Activated CD4-positive, alpha-beta T cell treated with anti-CD3 and anti-CD28 coated beads for 1 hour (primary cell): ENCODE data around the gene SP7.
"Not testable (repeated sequence)": the region's sequence is repeated elsewhere in the genome, so short reads cannot be mapped to it uniquely, and the experiment has no call there.

Source experiments
- DNase-seq: peaks from one replicate; pipeline ENCODE4 v3.0.0-alpha.2; 2020

Gene SP7

GRCh38 chr12:53345486-53346188 lies 9.5 kb upstream of the SP7 start:
- DNase-seq = no peak

- peak; percentile 50 for DNase-seq
These were observed 8.8 kb upstream of the SP7 start for GRCh38 chr12:53344824-53345485.

DNA sequence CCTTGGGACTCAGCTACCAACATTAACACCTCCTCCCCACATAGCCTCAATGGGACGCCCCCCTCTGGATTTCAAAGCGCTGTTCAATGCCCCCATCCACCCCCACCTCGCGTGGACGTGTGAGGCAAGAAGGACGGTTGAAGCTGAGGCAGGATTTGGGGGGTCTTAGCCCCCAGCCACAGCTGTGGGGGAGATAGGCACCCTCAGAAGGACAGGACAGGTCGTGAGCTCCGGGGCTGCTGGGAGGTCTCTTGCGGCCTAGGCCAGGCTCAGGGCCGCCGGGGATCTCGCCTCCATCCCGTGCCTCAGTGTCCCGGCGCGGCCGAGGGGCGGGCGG lies 8.3 kb upstream of the SP7 start:
- no peak for DNase-seq

GRCh38 chr12:53343969-53344368 lies 7.8 kb upstream of the SP7 start:
- DNase-seq = no peak

GRCh38 chr12:53343449-53343848 lies 7.3 kb upstream of the SP7 start:
- no peak for DNase-seq

DNA sequence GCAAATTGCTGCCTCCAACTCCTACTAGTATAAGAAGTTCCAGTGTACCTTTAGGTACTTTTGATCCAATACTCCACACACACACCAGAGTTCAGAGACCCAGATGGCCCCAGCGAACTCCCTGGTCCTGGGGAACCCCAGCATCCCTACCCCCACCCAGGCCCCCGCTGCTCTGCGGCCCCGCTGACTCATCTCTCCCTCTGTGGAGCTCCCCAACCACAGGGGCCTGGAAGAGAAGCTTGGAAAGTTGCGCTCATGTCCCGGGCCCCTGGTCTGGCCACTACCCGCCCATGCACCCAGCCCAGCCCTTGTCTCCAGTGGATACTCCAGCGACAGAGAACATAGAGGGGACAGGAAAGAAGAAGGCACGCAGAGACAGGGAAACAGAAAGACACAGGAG lies 4.2 kb upstream of the SP7 start:
- DNase-seq = no peak

DNA sequence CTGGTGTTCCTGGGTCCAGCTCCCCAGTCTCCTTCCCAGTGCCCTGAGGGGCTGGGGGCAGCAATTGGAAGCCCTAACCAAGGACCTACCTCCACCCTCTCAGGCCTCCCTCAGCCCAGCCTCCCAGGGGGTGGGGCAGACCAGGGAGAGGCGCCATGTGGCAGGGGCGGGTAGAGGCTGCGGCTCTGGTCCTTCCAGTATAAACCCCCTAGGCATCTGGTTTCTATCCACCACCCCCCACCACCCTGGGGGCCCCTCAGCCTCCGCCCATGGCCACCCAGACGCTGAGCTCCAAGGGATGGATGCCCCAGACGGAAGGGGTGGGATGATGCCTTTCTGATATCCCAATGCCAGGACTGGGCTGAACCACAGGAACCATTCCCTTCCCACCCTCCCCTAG lies 2.8 kb upstream of the SP7 start:
- no peak for DNase-seq

DNA sequence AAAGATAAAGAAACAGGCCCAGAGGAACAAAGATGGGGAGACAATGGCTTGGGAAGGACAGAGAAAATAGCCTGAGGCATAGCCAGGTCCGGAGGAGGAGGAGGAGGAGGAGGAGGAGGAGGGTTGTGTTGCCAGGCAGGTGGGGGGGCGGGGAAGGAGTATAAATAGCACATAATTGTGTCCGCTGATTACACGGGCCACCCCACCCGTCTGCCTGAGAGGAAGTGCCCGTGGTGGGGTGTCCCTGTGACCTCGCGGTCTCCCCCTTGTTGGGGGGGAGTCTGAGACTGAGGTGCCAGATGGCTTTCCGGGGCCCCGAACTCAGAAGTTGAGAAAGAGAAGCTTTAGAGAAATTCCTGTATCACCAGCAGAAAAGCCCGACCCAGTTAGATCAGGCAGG lies 1.9 kb upstream of the SP7 start:
- DNase-seq = no peak

GRCh38 chr12:53334822-53335221 lies 1.3 kb downstream of the SP7 start:
- no peak for DNase-seq

- DNase-seq = no peak
These were observed 2.3 kb downstream of the SP7 start for GRCh38 chr12:53333845-53334244.

DNA sequence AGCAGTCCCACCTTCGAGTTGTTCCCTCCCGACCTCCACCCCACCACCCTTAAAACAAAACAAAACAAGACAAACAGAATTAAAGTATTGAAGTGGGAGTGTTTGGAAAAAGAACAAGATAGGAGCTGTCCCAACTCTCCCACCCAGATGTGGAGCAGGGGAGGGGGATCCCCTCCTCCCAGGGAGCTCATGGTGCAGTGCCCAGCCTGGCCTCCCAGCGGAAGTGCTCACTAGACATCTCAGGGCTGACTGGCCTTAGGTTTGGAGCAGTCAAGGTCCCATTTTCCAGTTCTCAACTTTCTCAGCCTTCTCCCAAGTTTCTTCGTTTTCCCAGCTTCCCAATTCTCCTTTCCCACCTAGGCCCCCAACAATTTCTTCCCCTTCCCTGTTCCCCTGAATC lies 2.9 kb downstream of the SP7 start:
- DNase-seq = no peak

- DNase-seq = no peak
These were observed 3.4 kb downstream of the SP7 start for GRCh38 chr12:53332744-53333143.

DNA sequence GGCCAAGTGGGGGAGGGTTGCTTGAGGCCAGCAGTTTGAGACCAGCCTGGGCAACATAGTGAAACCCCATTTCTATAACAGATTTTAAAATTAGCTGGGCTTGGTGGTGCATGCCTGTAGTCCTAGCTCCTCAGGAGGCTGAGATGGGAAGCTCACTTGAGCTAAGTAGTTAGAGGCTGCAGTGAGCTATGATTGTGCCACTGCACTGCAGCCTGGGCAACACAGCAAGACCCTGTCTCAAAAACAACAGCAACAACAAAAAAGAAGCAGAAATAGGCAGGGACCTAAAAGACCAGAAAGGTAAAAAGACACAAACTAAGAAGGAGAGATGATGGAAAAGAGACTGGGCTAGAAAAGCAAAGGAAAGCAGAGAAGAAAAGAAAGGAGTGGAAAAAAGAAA lies 3.8 kb downstream of the SP7 start:
- not testable (repeated sequence) for DNase-seq

DNA sequence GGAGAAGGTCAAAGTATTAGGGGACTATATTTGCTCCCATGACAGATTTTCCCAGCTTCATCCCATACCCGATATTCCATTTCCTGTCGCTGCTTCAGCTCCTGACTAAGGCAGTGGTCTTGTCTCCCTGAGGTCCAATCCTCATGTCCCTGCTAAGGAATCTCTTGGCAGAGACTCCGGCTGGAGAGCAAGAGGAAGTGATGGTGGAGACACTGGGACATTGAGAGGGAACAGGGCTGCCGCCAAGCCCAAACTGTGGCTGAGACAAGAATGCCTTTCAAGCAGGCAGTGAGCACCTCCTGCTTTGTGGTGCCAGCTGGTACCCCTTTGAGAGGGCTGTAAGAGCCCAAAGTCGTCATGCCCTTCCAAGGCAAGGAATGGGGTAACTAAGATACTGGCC lies 5.5 kb downstream of the SP7 start:
- DNase-seq = no peak

DNA sequence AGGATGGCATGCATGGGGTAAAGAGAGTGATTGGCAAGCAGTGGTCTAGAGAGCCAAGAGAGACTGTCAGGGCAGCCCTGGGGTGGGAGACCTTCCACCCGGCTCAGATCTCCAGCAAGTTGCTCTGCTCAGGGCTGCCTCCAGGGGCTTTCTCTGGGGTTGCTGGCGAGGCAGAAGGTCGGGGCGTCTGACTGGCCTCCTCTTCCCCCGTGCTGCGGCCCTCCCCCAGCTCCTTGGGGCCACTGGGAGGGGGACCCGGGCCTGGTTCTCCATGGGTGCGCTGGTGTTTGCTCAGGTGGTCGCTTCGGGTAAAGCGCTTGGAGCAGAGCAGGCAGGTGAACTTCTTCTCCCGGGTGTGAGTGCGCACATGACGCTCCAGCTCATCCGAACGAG lies 8.1 kb downstream of the SP7 start:
- DNase-seq = no peak

DNA sequence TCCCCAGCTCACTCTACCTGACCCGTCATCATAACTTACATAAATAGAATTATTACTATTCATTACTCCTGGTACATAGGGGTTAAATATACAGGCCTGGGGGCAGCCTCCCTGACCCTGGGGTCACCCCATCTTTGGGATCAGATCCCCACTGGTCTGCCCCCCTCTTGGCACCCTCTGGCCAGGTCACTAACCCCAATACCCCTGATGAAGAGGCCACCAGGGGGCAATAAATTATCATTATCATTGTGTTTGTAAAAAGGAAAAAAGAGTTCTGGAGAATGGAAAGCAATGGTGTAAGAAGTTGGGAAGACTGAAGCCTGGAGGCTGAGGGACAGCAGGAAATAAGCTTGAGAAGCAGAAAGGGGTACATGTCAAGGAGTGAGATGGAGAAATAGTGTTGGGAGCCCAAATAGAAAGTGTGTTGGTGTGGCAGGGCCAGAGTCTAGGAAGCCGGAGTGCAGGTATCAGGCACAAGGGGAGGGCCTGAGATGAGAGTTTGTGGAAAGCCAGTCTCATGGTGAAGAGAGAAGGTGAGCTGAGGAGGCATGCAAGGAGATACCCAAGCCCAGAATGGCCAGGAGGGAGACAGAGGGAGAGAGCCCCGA lies 8.6 kb downstream of the SP7 start:
- DNase-seq = no peak

DNA sequence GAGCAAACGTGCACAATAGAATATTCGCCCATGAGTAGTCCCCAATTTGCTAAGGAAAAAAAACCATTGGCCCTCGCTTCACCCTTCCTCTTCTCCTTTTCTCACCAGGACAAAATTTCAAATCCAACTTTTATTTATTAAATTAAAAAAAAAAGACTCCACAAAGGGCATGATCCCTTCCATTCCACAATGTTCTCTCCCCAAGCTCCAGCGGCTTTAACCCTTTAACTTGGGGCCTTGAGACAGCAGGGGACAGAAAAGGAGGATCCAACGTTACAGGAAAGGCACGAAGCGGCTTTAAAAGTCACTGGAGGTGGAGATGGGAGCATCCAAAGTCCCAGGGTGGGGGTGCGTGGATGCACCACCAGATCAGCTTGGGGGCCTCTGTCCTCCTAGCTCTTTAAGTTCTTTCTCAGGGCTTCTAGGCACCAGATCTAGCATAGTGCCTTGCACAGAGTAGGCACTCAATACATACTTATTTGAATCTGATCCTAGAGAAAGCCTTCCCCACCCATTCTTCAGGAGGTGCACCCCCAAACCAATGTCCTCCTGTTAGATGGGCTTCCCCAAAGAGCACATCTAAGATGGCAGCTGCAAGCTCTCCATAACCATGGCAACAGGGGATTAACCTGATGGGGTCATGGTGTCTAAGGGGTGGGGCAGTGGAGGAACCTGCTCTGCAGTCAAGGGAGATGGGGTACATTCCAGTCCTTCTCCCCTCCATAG lies 9.5 kb downstream of the SP7 start:
- DNase-seq = no peak

- no peak for DNase-seq
These were observed 10.6 kb downstream of the SP7 start for GRCh38 chr12:53325511-53326061.

DNA sequence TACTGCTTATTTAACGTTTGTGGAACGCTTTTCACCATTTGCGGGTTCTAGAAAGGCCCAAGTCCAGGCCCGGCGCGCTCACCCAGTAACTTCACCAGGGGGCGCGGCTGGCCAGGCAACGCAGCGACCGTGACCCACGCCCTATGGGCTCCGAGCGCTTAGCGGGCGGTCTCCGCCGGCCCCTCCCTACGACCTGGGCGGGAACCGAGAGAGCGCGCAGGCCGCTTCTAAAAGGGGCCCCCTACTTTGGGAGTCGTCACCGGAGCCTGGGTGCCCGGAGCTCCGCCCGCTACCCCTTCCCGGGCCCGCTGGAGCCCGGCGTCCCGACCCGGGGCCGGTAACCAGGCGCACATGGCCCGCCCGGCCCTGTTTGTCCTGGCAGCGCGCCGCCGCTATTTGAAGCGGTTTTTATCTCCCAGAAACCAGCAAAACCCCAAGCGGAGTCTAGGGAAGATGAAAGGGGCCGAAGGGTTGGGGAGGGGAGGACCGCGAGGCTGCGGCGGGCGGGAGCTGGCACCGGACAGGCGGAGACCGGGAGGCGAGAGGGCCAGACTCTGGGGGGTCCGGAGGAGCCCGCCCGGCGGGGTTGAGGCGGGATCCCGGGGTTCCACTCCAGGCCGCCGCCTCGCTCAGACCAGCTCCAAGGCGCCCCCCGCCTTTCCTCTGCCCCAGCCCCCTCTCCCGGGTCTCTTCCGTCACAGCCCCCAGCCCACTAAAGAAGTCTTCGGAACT lies 11.2 kb downstream of the SP7 start:
- peak; percentile 73 for DNase-seq

DNA sequence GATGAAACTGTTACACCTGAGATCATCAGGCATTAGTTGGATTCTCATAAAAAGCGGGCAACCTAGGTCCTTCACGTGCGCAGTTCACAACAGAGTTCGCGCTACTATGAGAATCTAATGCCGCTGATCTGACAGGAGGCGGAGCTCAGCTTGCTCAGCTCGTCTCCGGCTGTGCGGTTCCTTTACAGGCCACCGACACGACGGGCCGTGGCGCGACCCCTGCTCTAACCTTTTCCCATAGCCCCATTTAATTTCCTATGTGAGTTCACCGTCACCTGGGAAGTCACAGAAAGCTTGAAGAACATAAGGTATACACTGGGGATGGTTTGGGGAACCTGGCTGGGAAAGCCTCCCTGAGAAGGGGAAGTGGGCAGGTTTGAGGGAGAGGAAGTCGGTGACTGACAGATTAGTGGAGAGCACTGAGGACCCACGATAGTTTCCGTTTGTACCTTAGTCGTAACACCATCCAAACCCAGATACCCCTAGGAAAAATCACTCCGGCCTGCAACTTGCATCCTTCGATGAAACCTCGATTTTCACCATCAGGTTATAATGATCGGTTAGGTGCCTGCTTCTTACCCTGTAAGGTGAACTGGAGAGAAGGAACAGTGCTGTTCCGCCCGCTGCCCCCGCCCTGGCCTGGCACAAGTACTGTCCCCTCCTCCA lies 11.9 kb downstream of the SP7 start:
- DNase-seq = peak; percentile 44

DNA sequence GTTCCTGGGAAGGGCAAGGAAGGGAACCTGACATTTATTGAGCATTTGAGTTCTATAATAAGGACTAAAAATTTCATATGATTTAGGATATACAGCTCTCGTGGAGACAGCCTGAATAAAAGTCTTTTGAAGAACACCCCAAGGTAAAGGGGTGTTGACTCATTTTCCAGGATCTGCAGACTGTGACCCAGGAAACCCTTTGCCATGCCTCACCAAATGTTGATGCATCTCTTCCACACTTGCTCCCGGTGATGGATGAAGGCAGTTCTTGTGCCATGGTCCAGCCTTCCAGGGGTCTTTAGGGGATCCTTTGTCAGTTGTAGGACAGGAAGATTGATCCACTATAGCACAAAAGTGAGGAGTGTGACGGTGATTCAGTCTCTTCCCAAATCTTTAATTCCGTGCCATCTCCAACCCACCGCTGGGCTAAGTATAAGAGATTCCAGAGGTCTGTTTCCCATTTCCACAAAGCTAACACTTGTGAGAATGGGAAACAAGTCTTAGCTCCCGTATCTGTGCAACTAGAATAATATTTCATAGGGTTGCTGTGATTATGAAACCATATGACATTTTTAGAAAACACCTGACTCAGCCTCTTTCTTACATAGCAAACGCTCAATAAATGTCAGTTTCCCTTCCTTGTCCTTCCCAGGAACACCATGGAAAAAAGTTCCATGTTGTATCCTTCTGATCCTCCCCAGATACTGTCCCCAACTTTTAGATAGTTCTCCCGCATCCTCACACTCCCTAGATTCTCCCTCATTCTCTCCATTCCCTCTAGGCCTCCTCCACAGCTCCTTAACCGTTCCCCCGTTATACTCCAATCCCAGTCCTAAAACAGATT lies 15.6 kb downstream of the SP7 start:
- DNase-seq = no peak
